GM12873 (cell line): ENCODE results near the gene DDX24.

ENCODE experiments used
- TF ChIP-seq, protein P1 (sequence below): IDR thresholded peaks from 2 replicates; pipeline ENCODE4 v1.5.1; 2012; ENCODE audit warnings: low read depth, mild to moderate bottlenecking, moderate library complexity, low read length, control low read depth; ENCODE audit not compliant: insufficient read depth; ENCODE audit errors: missing control alignments

The DDX24 gene

DNA sequence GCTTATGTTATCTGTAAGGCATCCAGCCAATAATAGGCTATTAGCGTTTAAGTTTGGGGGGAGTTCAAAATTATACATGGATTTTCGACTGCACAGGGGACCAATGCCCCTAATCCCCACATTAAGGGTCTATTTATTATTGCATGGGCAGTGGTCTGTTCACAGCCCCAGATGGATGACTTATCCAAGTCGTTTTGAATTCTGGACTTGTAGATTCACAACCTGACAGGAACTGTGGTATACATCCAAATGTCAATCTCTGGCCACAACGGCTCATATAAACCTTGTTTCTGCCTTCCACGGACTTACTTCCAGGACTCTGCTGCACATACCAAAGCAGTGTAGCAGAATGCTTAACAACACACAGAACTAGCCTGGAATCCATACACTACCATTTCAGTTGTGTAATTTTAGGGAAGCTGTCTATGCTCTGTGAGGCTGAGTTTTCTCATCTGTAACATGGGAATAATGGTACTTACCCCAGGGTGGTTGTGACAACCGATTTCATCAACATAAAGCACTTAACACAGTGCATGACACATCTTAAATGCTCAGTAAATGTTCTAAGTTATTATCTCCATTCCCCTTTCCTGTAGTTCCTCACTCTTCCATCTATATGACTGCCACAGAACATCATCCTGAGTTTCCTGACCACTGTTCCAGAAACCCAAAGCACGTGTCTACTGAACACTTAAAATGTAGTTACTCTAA lies 3.7 kb downstream of the DDX24 start:
- TF ChIP-seq, protein P1, sequence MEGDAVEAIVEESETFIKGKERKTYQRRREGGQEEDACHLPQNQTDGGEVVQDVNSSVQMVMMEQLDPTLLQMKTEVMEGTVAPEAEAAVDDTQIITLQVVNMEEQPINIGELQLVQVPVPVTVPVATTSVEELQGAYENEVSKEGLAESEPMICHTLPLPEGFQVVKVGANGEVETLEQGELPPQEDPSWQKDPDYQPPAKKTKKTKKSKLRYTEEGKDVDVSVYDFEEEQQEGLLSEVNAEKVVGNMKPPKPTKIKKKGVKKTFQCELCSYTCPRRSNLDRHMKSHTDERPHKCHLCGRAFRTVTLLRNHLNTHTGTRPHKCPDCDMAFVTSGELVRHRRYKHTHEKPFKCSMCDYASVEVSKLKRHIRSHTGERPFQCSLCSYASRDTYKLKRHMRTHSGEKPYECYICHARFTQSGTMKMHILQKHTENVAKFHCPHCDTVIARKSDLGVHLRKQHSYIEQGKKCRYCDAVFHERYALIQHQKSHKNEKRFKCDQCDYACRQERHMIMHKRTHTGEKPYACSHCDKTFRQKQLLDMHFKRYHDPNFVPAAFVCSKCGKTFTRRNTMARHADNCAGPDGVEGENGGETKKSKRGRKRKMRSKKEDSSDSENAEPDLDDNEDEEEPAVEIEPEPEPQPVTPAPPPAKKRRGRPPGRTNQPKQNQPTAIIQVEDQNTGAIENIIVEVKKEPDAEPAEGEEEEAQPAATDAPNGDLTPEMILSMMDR: no peak

DNA sequence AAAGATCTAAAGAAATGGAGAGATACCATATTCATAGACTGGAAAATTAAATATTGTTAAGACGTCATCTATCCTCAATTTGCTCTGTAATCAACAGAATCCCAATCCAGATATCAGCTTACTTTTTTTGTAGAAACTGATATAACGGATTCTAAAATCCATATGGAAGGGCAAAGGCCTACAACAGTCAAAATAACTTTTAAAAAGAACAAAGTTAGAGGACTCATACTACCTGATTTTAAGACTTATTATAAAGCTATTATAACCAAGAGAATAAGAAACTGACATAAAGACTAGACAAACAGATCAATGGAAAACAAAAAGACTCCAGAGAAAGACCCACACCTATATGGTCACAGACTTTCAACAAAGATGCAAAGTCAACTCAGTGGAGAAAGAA lies 6.0 kb downstream of the DDX24 start:
- TF ChIP-seq, protein P1: no peak

DNA sequence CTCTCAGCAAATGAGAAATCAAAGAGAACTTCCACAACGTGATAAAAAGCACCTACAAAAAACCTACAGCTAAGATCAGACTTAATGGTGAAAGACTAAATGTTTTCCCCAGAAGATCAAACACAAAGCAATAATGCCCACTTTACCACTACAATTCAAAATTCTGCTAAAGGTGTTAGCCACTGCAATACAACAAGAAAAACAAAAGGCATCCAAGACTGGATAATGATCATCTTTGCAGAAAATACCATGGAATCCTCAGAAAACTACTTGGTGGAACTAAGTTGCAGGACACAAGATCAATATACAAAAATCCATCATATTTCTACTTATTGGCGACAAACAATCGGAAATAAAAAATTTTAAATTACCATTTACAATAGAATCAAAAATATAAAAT lies 6.5 kb downstream of the DDX24 start:
- TF ChIP-seq, protein P1: no peak

DNA sequence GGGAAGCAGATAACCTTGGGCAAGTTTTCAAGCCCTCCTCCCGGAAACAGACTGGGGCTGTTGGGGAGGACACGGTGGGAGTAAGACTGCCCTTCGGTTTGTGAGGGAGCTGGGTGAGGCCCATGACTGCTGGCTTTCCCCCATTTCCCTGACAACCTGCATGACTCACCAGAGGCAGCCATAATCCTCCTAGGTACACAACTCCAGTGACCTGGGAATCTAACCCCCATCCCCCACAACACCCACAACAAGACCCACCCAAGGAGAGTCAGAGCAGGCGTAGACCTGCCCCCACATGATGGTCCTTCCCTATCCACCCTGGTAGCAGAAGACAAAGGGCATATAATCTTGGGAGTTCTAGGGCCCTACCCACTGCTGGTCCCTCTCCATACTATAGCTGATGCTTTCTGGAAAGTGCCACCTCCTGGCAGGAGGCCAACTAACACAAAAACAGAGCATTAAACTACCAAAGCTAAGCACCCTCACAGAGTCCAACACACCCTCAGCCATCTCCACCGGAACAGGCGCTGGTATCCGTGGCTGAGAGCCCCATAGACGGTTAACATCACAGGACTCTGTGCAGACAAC lies 14.8 kb downstream of the DDX24 start:
- TF ChIP-seq, protein P1: no peak

DNA sequence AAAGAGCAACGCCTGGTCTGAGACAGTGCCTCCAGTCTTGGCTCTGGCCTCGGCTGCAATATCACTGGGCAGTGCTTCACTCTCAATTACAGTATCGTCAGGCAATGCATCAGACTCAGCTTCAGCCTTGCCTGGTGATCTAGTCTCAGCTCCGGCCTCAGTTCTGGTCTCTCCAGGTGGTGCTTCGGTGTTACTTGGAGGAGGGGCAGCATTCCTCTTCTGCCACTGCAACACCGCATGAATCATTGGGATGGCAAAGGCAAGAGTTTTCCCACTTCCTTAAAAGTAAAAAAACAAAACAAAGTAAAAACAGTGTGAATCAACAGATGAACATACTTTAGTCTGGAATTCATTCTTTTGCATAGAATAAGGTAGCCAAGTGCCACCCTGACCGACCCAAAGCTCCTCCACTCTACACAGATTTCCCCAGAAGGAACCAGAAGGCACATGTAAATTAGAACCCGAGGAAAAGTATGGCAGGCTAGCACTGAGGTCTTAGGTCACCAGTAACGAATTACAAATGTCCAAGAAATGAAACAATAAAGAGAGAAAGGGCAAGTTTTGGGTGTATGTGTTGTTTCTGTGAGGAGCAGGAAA lies 18.6 kb downstream of the DDX24 start:
- TF ChIP-seq, protein P1: no peak

DNA sequence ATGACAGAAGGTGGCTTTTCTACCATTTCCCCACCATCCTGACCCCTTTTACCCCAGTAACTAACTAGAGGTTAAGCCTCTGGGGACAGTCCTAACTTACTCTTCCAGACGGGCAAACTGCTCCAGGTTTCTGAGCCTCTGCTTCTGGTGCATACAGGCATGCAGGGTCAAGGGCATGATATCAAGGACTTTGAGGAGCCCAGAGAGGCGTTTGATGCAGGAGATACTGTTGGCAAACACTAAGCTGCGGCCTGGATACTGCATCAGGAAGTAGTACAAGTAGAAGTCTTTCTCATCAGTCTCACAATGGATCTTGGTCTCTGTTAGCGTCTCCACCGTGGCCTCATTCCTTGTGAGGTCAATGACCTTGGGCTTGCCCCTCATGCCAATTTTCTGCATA lies 21.0 kb downstream of the DDX24 start:
- TF ChIP-seq, protein P1: no peak

DNA sequence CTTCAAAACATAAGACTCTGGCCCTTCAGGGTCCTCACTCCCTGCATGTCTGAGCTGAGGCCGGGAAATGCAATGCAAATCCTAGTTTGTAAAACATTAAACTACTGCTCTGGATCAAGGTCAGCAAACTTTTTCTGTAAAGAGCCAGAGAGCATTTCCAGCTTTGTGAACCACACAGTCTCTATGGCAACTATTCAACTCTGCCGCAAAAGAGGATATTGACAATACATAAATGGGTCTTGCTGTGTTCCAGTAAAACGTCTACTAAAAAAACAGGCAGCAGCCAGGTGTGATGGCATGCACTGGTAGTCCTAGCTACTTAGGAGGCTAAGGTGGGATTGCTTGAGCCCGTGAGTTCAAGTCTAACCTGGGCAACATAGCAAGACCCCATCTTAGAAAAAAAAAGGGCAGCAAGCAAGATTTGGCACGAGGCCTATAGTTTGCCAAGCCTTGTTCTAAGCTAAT lies 22.3 kb downstream of the DDX24 start:
- TF ChIP-seq, protein P1: no peak
